Adrenal gland (tissue), 5 donors: ENCODE measurements around the gene KLHDC2.
"Not testable (repeated sequence)": the region's sequence is repeated elsewhere in the genome, so short reads cannot be mapped to it uniquely, and the experiment has no call there.

Experiments
- POLR2A ChIP-seq, 2 donors: fragments of 450-650 bp; IDR thresholded peaks; one replicate each; pipeline ENCODE4 v1.6.1; 2017; ENCODE audit warnings: antibody characterized with exemption in 2 of 2, mild to moderate bottlenecking in 2 of 2, moderate library complexity in 1 of 2
- TF ChIP-seq, protein P1 (sequence below), 6 experiments: fragments of 450-650 bp in 4 of 6; fragments of 200-600 bp in 2 of 6; sonication (generic) in 1 of 6; IDR thresholded peaks; 1 replicate in 5 of 6; 2 replicates in 1 of 6; pipeline versions ENCODE4 v1.5.1 to v1.8.0; 2016 to 2021; ENCODE audit warnings: antibody characterized with exemption in 6 of 6, mild to moderate bottlenecking in 2 of 6, moderate library complexity in 1 of 6
- donor health status: DM: no; HTN: no; CAD: no.

DNA sequence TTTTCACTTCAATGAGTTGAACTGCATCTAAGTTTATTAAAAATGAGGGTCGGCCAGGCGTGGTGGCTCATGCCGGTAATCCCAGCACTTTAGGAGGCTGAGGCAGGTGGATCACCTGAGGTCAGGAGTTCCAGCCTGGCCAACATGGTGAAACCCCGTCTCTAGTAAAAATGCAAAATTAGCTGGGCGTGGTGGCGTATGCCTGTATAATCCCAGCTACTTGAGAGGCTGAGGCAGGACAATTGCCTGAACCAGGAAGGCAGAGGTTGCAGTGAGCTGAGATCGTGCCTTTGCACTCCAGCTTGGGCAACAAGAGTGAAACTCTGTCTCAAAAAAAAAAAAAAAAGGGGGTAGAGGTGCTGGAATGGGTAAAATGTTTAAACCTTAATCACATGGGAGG is 13.1 kb downstream of the KLHDC2 start:
- TF ChIP-seq, protein P1, sequence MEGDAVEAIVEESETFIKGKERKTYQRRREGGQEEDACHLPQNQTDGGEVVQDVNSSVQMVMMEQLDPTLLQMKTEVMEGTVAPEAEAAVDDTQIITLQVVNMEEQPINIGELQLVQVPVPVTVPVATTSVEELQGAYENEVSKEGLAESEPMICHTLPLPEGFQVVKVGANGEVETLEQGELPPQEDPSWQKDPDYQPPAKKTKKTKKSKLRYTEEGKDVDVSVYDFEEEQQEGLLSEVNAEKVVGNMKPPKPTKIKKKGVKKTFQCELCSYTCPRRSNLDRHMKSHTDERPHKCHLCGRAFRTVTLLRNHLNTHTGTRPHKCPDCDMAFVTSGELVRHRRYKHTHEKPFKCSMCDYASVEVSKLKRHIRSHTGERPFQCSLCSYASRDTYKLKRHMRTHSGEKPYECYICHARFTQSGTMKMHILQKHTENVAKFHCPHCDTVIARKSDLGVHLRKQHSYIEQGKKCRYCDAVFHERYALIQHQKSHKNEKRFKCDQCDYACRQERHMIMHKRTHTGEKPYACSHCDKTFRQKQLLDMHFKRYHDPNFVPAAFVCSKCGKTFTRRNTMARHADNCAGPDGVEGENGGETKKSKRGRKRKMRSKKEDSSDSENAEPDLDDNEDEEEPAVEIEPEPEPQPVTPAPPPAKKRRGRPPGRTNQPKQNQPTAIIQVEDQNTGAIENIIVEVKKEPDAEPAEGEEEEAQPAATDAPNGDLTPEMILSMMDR (IDR thresholded peaks at IDR 0.05), result not testable (repeated sequence)
- TF ChIP-seq POLR2A (IDR thresholded peaks at IDR 0.05), result not testable (repeated sequence)
